IPS-NIHi7 (cell line): Measurements from ENCODE around the gene ARHGEF16.
A peak's percentile ranks its signal among the peaks of the same experiment; 100 is the strongest.

Source experiments
- DNase-seq: peaks from one replicate; pipeline ENCODE4 v3.0.0; 2012; ENCODE audit warnings: mixed read lengths; ENCODE audit errors: extremely low spot score

Gene ARHGEF16

DNA sequence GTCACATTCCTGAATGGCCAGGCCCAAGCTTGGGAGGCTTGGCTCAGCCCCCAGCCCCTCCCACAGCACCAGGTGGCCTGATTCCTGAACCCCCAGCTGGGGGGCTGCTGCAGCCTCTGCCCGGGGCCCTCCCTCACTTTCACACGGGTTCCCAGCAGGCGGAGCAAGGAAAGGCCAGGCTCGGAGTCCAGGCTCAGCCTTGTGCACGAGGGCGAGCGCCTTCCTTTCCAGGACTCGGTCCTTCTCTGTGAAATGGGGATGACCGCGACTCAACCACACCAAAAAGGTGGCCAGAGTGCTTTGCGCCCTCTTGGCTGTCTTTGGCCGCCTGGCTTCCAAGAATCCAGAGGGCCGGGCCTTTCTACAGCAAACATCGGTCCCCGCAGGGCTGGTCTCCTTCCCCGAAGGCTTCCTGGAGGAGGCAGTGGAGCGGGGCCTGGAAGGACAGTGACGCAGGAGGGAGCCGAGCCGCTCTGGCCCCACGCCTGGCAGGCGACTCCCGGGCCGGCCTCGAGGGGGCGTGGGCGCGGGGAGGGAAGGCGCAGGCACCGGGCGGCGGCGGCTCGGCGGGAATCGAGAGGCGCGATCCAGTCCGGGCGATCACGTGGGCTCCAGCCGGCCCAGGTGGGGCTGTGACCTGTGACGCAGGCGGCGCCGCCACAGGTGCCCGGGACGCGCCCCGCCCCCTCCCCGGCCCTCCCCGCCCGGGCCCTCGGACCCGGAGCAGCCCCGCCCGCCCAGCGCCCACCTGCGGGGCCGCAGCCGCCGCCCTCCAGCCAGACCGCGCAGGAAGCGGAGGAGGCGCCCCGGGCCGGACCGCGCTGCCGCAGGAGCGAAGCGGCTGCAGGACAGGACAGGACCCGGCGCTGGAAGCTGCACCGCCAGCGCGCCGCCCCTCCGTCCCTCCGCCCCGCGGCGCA, at the start of gene ARHGEF16:
TSS of gene ARHGEF16 (plus strand) at position 775 of the 920 bp plus-strand sequence. CDS start 8,420 bp downstream, outside the sequence.
- peak; percentile 94 for DNase-seq

DNA sequence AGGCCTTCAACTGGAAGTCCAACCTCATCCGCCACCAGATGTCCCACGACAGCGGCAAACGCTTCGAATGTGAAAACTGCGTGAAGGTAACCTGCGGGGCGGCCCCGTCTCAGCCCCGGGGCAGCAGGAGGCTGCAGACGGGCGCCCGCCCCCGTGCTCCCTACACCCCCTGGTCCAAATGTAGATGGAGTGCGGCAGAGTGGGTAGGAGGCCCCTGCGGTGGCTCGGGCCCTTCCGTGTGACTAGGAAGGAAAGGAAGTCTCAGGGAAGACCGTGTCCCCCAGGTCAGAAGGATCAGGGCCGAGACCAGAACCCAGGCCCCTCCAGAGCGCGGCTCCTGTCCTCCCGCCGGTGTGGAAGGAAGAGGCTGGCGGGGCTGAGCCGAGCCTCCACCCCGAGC, 49.7 kb upstream of the ARHGEF16 start:
- no peak for DNase-seq

DNA sequence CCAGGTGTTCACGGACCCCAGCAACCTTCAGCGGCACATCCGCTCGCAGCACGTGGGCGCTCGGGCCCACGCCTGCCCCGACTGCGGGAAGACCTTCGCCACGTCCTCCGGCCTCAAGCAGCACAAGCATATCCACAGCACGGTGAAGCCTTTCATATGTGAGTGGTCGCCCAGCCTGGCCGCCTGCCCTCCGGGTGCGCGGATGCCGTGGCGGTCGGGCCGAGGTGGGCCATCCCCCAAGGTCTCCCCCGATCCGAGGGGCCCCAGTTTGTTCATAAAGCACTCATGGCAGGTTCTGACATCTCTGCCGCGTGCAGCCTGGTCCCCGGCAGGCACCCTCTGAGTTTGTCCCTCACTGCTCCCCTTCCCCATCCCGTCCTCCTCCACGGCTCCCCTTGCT, 49.0 kb upstream of the ARHGEF16 start:
- no peak for DNase-seq

DNA sequence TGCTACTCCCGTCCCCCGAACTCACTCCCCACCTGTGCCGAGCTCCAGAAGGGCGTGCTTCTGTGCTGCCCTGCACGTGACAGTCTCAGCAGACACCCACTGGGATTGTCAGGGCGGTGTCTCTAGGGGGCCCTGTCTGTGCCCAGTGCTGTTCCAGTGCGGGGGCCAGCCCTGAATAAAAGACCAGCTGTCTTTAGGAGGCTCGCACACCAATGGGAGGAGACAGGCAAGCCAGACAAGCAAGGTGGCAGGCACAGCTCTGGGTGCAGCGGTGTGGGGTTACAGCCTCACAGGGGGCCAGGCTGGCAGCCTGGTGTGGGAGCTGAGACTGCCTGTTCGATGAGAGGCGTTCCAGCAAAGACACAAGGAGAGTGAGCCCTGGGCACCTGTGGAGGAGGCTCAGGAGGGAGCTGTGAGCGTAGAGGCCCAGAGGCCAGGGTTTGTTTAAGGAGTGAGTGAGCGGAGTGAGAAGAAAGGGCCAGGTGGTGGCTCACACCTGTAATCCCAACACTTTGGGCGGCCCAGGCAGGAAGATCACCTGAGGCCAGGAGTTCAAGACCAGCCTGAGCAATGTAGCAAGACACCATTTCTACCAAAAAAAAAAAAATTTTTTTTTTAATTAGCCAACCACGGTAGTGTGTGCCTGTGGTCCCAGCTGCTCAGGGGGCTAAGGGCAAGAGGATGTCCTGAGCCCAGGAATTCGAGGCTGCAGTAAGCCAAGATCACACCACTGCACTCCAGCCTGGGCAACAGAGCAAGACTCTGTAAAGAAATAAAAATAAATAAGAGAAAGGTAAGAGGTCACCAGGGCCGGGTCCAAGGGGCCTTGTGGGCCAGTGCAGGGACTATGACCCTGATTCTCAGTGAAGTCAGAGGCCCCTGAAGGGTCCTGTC, 48.2 kb upstream of the ARHGEF16 start:
- DNase-seq = no peak

DNA sequence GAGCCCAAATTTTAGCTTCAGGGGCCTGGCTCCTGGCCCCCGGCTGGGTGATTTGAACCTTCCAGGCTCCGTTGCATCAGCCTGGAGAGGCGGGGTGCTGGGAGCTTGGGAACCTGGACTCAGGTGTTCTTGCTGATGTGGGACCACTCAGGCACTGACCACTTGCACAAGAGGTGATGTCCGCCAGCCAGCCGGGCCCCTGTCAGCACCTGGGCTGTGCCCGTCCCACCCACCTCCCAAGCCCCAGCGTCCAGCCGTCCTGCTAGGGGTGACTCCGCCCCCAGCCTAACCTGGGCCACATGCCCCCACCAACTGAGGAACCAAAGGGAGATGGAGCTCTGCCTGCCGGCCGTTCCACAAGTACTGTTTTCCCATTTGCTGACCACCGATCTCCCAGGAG, 47.4 kb upstream of the ARHGEF16 start:
- DNase-seq = no peak

DNA sequence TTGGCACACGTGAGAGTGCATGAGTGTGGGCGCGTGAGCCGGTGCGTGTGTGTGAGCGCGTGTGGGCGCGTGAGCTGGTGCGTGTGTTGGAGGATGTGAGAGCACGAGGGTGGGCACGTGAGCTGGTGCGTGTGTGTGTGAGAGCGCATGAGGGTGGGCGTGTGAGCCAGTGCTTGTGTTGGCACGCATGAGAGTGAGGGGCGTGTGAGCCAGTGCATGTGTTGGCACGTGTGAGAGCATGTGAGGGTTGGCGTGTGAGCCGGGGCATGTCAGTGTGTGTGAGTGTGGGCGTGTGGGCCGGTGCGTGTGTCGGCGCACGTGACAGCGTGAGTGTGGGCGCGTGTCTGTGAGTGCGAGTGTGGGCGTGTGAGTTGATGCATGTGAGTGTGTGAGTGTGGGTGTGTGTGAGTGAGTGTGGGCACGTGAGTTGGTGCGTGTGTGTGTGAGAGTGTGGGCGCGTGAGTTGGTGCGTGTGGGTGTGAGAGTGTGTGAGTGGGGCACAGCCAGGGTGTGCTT, 45.7 kb upstream of the ARHGEF16 start:
- no peak for DNase-seq

DNA sequence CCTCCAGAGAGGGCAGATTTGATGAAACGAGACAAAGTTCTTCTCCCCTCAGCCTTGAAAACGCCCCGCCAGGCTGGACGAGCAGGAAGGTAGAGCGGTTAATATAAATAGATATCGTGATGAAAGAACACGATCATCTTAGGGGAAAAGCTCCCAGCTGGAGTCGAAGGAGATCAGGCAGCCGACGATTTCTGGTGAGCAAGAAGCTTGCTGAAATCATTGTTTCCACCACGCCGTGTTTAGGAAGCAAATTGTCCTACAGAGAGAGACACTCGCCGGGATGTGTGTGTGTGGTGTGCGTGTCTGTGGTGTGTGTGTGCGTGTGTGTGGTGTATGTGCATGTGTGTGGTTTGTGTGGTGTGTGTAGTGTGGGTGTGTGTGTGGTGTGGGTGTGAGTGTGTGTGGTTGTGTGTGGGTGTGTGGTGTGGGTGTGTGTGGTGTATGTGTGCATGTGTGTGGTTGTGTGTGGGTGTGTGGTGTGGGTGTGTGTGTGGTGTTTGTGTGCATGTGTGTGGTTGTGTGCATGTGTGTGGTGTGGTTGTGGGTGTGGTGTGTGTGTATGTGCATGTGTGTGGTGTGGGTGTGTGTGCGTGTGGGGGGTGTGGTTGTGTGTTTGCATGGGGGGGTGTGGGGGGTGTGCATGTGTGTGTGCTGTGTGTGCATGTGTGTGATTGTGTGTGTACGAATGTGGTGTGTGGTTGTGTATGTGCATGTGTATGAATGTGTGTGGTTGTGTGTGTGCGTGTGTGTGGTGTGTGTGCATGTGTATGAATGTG, 44.9 kb upstream of the ARHGEF16 start:
- no peak for DNase-seq

DNA sequence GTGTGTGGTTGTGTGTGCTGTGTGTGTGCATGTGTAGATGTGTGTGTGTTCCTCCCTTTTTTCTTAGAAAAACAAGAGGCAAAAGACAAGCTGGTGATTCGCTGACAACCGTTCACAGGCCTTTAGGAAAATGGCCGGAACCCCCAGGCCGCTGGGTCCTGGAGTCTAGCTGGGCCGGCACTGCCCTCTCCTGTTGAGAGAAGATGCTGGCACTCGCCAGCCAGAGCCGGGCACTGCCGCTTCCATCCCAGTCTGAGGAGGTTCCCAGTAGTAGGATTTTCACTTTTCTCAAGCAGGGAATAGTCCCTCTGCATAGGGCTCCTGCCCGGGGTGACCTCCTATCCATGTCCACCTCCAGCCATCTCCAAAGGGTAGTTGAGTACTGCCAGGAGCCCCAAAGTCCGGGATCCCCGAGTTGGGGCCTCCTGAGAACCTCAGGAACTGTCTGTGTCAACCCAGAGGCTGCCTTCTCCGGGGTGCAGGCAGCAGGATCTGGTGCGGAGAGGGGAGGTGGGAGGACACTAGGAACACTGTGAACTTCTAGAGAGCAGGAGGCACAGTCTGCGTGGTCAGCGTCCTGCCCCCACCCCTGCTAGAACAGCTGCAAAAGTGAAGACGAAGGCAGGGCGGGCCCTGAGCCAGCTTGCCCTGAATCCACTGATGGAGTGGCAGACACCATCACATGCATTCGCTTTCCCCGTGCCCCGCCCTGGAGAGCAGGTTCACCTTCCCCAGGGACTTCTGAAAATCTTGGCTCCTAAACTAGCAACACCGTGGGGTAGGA, 44.1 kb upstream of the ARHGEF16 start:
- peak; percentile 72 for DNase-seq

DNA sequence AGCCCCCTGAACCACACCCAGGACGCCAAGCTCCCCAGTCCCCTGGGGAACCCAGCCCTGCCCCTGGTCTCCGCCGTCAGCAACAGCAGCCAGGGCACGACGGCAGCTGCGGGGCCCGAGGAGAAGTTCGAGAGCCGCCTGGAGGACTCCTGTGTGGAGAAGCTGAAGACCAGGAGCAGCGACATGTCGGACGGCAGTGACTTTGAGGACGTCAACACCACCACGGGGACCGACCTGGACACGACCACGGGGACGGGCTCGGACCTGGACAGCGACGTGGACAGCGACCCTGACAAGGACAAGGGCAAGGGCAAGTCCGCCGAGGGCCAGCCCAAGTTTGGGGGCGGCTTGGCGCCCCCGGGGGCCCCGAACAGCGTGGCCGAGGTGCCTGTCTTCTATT, 42.7 kb upstream of the ARHGEF16 start:
- no peak for DNase-seq

DNA sequence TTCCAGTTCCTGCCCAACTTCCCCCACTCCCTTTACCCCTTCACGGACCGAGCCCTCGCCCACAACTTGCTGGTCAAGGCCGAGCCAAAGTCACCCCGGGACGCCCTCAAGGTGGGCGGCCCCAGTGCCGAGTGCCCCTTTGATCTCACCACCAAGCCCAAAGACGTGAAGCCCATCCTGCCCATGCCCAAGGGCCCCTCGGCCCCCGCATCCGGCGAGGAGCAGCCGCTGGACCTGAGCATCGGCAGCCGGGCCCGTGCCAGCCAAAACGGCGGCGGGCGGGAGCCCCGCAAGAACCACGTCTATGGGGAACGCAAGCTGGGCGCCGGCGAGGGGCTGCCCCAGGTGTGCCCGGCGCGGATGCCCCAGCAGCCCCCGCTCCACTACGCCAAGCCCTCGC, 42.1 kb upstream of the ARHGEF16 start:
- no peak for DNase-seq

DNA sequence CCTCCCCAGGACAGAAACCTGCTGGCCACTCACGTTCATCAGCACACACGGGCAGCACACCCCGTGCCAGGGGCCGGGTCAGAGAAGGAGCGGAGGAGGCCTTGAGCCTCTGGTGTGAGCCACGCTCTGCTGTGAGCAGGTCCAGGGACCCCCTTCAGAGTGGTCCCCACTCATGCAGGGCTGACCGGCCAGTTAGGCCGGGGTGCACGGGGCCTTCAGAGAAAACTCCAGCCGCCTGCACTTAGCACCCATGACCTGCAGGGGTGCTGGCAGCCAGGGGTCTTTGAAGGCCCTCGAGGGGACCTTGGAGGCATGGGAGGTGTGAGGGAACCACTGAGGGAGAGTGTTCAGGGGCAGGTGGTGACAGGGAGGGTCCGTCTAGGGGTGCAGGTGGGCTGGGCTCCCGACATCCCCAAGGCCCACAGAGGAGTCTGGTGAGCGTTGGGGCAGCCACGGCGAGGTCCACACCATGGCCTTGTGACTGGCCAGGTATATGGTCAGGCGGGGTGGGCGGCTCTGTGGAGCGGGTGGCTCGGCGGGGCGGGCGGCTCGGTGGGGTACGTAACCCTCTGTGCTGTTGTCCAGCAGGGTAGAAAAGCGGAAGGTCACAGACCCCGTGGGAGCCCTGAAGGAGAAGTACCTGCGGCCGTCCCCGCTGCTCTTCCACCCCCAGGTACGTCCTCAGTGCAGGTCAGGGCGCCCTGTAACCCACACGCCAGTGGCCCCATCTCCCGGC, 40.3 kb upstream of the ARHGEF16 start:
- DNase-seq = no peak

DNA sequence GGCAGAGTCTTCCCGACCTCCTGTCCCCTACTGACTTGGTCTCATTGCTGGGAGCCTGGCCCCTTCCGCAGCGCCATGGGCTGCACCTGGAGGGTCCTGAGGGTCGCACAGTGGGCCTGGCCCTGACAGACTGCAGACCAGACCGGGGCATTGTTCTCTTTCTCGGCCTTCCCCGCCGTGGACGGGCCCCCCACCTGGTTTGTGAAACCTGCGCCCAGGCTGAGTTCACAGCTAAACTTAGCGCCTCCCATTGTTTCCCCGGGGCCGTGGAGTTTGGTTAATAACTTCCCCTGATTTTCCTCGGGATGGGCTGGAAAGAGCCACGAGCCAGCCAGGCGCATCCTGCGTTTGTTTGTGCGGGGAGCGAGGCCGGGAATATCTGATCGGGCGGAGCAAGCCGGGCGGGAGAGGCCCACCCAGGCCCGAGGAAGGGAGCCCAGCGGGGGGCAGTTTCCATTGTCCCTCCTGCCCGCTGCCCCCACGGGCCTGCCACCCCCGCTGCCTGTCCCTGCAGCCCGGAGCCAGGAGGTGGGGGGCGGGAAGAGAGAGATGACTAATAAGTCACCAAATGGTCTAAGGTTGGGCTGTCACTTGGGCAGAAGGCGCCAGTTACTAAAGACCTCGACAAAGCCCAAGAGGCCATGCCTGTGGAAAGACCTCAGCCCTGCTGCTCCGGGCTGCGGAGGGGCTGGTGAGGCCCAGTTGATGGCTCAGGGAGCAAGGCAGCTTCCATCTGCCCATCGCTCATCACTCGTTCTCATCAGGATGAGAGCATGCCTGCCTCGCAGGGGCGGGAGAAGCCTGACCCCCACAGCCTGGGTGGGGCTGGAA, 39.0 kb upstream of the ARHGEF16 start:
- no peak for DNase-seq

DNA sequence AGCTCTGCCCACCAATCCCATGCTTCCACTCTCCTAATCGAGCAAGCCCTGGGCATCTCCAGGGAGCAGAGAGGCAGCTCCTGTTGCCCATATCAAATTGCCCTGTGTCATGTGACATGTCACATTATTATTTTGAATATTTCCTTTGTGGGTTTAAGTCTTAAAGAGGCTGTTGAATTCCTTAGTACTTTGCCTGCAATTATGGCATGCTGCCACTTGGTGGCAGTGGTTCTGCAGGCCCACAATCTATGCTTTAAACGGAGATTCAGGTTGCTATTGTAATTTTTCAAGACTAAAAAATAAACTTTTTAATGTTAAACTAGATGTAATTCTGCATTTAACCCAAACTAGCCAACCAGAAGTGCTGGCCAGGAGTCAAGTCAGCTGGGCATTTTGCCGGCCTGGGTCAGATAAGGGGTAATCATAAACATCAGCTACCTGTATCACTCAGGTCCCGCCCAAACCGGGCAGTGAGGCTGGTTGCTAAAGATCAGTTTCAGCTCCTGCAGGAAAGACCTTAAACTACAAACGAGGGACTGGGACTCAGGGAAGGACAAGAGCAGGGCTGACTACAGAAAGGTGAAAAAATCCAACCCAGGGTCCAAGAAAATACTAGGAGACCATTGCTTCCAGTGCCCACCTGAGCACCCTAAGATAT, 37.3 kb upstream of the ARHGEF16 start:
- no peak for DNase-seq

DNA sequence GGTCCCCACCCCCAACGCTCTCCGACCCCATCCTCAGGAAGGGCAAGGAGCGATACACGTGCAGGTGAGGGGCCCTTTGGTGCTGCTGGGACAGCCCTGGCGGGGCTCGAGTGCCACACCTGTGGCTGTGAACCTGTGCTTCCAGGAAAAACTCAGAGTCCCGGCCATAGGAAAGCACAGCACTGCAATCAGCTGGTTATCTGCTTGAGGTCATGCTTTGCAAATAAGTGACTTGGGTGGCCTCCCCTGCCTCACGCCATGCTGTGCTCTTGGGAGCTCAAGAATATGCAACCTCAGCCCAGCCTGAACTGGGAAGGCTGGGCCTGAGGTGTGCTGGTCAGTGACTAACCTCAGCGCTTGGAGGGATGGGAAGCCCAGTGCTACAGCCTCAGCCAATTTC, 36.5 kb upstream of the ARHGEF16 start:
- no peak for DNase-seq

DNA sequence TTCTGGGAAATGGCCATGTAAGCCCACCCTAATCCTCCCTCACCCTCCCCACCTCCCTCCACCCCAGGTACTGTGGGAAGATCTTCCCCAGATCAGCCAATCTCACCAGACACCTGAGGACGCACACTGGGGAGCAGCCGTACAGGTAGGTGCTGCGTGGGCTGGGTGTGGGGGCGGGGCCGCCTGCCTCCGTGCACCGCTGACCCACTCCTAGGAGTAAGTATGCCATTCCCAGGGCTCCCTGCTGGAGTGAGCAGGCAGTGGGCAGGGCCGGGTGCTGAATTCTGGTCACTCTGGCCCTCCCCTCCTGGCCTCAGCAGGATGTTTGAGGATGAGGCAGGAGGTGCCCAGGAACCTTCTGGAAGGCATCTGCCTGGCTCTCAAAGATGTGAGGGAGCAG, 35.9 kb upstream of the ARHGEF16 start:
- DNase-seq = no peak

DNA sequence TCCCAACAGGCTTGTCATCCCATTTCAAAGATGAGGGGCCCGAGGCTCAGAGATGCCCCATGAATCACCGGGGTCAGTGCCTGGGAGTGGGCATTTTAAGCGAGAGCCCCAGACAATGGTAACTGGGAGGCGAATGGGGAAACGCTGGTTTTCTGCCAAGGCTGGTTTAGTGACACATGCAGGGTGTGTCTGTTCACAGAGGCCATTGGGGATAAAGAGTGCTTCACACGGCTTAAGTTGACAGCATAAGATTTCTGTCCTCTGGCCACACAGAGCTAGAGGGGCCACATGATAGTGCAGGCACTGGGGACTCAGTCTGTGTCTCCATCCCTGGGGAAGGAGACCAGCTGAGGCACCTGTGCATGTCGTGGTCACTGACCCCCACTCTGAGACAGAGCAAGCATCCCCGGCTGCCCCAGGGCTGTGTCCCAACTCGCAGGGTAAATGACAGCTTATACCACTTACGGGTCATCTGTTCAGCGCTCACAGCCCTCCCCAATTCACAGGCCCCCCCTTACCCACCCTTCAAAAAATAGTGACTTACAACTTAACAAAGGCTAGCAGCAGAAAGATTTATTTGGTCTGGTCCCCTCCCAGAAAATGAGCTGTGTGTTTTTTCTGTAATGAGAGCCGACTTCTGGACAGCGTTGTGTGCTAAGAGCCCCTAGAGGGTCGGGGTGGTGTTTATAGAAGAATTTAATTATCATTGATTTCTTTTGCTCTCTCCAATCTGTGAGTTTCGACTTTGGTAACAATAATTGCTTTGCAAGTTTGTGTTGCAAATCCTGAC, 34.9 kb upstream of the ARHGEF16 start:
- DNase-seq = no peak

DNA sequence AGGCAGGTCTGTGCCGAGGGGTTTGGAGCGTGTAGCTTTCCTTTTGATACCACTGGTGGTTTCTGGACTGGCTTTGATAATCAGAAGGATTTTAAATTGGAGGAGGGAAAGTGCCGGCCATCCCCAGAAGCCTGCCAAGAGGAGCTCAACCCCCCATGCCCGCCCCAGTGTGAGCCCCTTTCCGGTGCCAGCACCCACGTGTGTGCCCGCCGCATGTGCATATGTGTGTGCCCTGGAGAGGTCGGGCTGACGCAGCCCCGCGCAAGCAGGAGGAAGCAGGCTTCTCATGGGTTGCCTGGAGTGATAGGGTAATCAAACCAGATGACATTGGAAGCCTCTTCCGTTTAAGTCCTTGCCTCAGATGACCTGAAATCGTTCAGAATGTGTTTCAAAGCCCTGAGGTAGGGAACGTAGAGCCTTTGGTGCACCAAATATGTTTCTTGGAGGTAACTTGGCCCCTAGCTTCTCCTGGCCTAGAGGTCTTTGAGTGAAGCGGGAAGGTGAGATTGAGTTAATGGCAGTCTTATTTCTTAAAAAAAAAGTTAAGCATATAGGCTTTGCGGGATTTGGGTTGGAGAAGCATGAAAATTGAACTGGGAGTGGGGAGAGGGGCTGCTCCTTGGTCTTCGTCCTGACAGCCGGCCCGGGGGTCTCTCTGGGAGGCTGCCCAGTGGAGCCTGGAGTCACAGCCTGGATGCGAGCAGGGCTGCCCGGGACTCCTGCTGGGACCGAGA, 34.1 kb upstream of the ARHGEF16 start:
- DNase-seq = no peak
